ENCODE data around the gene ZNF607.

Gene ZNF607

DNA sequence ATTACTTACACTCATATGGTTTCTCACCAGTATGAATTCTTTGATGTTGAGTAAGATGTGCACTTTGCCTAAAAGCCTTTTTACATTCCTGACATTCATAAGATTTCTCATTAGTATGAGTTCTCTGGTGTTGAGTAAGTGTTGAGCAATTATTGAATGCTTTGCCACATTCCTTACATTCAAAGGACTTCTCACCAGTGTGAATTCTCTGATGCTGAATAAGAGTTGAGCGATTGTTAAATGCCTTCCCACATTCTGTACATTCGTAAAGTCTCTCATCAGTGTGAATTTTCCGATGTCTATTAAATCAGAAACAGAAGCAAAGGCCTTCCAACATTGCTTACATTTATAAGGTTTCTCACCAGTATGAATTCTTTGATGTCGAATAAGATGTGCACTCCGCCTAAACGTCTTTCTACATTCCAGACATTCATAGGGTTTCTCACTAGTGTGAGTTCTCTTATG, 50.1 kb downstream of the ZNF607 start:
- TF ChIP-seq GATA2 (IDR thresholded peaks at IDR 0.05; ENCODE audit: low read depth, low read length) (no peak), GATA3 (IDR thresholded peaks at IDR 0.05; ENCODE audit: low read depth, low read length) (no peak)

DNA sequence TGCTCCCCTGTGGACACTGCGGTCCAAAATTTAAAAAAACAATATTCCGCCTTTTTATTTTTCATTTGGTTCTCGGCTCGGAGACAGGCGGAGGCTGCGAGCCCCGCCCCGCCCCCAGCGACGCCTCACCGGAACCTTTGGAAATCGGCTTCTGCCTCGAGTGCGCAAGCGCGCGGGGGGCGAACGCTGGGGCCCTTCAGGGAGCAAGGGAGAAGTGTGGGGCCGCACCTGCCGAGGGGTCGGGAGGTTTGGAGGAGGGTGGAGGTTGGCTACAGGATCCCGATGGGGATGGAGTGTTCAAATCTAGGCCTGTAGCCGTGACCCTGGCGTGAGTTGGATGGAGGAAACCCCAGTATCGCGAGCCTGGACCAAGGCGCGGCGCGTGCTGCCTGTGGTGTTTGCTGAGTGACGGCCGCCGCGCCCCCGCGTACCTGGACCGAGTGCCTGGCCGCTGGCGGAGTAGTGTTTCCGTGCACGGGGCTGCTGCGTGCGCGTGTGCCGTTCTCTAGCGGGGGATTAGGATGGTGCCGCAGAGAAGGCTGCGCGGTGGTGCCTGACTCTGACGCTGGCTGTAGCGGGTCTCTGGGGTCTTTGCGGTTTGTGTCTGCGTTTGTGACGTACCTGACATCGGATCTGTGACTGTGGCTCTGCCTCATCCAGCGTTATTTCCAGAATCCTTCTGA, 63.7 kb downstream of the ZNF607 start:
- TF ChIP-seq GATA3 (IDR thresholded peaks at IDR 0.05; ENCODE audit: low read depth, low read length) (no peak), GATA2 (IDR thresholded peaks at IDR 0.05; ENCODE audit: low read depth, low read length) (no peak)

DNA sequence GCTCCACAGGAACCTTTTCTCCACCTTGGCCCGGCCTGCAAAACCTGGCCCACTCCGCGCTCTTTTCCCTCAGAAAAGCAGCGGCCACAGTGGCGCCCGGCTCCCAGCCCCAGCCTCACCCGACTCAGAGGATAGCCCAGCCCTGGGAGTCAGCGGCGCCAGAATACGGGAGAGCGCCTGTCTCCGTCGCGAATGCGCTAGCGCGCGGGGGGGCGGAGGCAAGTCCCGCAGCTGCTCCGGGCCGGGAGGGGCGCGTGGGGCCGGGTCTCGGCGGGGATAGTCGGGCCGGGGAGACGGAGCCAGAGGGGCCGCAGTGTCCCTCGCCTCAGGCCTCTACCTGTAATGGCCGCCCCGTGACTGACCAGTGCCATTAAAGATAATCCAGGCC, 64.3 kb downstream of the ZNF607 start, which contains the start of gene ZFP30:
Gene ZFP30 (minus strand): TSS at position 165 of the 388 bp plus-strand sequence. CDS start 7,643 bp downstream, outside the sequence.
- TF ChIP-seq GATA3 (IDR thresholded peaks at IDR 0.05; ENCODE audit: low read depth, low read length) (no peak), GATA2 (IDR thresholded peaks at IDR 0.05; ENCODE audit: low read depth, low read length) (no peak)

DNA sequence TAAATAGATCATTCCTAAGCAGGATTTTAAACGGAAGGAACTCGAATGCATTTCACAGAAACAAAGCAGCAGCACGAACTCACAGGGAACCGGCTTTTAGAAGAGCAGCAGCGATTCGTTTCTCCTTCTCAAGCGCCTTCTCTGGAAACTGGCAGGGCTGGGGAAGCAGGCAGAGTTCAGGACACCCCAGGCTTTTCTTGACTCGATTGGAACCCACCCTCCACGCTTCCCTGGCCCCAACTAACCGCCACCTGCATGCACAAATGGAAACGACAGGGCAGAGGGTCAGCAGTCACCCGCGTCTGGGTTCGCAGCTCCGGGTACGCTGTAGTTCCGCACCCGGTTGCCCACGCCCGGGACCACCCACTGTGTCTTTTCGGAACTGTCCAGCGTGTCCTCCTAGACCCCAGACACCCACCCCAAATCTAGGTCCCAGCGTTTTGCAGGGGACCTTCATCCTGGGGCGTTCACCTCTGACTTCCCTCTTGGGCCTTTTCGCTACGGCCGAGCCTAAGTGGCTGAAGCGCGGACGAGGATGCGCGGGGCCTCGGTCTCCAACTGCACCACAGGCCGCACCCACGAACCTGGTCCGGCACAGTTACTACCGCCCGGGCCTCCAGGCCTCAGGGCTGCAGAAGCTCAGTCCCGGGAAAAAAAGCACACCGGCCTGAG, 64.8 kb downstream of the ZNF607 start:
- TF ChIP-seq GATA3 (IDR thresholded peaks at IDR 0.05; ENCODE audit: low read depth, low read length) (no peak), GATA2 (IDR thresholded peaks at IDR 0.05; ENCODE audit: low read depth, low read length) (no peak)

DNA sequence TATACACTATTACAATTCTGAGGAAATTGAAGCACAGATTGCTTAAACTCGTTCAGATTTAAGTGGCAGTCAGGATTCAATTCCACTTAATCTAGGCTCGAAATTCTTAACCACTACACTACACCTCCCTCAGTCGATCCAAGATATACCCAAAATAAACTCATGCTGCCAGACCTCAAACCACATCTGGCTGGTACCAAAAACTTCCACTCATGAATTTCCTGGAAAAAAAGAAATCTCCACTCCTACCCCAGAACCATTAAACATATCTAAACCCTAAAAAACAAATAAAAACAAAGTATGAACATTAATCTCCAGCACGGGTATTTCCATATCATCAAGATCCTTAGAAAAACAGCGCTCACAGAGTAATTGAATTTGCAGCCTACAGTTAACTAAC, 65.4 kb downstream of the ZNF607 start:
- TF ChIP-seq GATA2 (IDR thresholded peaks at IDR 0.05; ENCODE audit: low read depth, low read length) (no peak), GATA3 (IDR thresholded peaks at IDR 0.05; ENCODE audit: low read depth, low read length) (no peak)

Measured in SH-SY5Y (cell line).